RPMI8226 (cell line): ENCODE data around the gene TBC1D30.
A peak's percentile ranks its signal among the peaks of the same experiment; 100 is the strongest.
"Not testable (repeated sequence)": the region's sequence is repeated elsewhere in the genome, so short reads cannot be mapped to it uniquely, and the experiment has no call there.

Source experiments
- DNase-seq: peaks from one replicate; pipeline ENCODE4 v3.0.0-alpha.2; 2015

The TBC1D30 gene

GRCh38 chr12:64824500-64825142 is at the start of gene TBC1D30:
TSS of gene TBC1D30 (plus strand) at chr12:64824647. CDS start at chr12:64824880, 233 bp downstream.
- DNase-seq = no peak

GRCh38 chr12:64775147-64775736 is 49.2 kb upstream of the TBC1D30 start:
- DNase-seq = not testable (repeated sequence)

GRCh38 chr12:64779354-64779974 is 45.0 kb upstream of the TBC1D30 start:
- DNase-seq = peak; percentile 49

- no peak for DNase-seq
Observed at GRCh38 chr12:64780132-64780530, 44.3 kb upstream of the TBC1D30 start.

GRCh38 chr12:64780531-64781279 is 43.7 kb upstream of the TBC1D30 start:
- DNase-seq = peak; percentile 89

GRCh38 chr12:64781280-64782190 is 42.9 kb upstream of the TBC1D30 start:
- DNase-seq = peak; percentile 82

GRCh38 chr12:64782191-64782876 is 42.1 kb upstream of the TBC1D30 start:
- DNase-seq = peak; percentile 40

- no peak for DNase-seq
Observed at GRCh38 chr12:64785838-64786237, 38.6 kb upstream of the TBC1D30 start.

- DNase-seq = no peak
Observed at GRCh38 chr12:64790166-64790565, 34.3 kb upstream of the TBC1D30 start.

GRCh38 chr12:64791036-64791435 is 33.4 kb upstream of the TBC1D30 start:
- no peak for DNase-seq

GRCh38 chr12:64792128-64792527 is 32.3 kb upstream of the TBC1D30 start:
- no peak for DNase-seq

- no peak for DNase-seq
Observed at GRCh38 chr12:64793610-64794009, 30.8 kb upstream of the TBC1D30 start.

- DNase-seq = no peak
Observed at GRCh38 chr12:64794305-64794704, 30.1 kb upstream of the TBC1D30 start.

- peak; percentile 87 for DNase-seq
Observed at GRCh38 chr12:64796205-64796845, 28.1 kb upstream of the TBC1D30 start.

GRCh38 chr12:64797156-64797555 is 27.3 kb upstream of the TBC1D30 start:
- DNase-seq = no peak

- DNase-seq = no peak
Observed at GRCh38 chr12:64798165-64798564, 26.3 kb upstream of the TBC1D30 start.

- DNase-seq = no peak
Observed at GRCh38 chr12:64800640-64801039, 23.8 kb upstream of the TBC1D30 start.

- DNase-seq = no peak
Observed at GRCh38 chr12:64801381-64801780, 23.1 kb upstream of the TBC1D30 start.

GRCh38 chr12:64802180-64802775 is 22.2 kb upstream of the TBC1D30 start:
- peak; percentile 46 for DNase-seq

- no peak for DNase-seq
Observed at GRCh38 chr12:64806173-64806572, 18.3 kb upstream of the TBC1D30 start.
